Activated effector memory CD4-positive, alpha-beta T cell treated with Interleukin-2 at 50 U/mL for 16 hours (primary cell): Measurements from ENCODE around the gene PROCA1.
"Not testable (repeated sequence)": the region's sequence is repeated elsewhere in the genome, so short reads cannot be mapped to it uniquely, and the experiment has no call there.

Experiments used
- DNase-seq: peaks from one replicate; pipeline ENCODE4 v3.0.0-alpha.2; 2020

Gene PROCA1

DNA sequence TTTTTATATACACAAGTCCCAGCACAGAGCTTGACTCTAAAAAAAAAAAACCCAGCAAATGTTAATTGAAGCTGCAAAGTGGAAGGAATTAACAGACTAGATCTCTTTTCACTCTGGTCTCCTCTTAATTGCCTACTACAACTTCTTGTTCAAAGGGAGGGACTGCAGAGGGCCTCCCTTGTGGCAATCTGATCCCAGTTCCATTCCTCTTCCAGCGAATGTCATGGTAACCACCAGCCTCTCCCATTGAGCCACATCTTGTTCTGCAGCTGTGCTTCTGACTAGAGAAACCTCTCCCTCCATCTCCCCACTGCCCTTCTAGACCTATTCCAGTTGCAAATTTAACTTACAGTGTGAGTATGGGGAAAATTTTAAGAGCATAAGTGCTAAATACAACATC, 43.8 kb downstream of the PROCA1 start:
- no peak for DNase-seq

DNA sequence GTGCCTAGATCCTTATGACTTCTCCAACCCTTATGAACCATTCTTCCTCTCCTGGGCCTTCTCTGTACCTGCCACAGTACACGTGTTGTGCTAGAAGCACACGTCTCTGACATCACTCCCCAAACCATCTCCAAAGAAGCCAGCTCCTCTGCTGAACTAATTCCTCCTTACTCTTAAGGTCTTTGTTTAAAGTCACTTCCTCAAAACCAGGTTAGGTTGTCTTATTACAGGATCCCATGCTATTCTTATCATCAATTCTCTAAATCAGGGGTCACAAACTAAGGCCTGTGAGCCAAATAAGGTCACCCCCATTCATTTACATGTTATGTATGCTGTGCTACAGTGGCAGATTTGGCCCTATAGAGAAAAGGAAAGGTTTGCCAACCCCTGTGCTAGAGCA, 45.7 kb downstream of the PROCA1 start:
- no peak for DNase-seq

DNA sequence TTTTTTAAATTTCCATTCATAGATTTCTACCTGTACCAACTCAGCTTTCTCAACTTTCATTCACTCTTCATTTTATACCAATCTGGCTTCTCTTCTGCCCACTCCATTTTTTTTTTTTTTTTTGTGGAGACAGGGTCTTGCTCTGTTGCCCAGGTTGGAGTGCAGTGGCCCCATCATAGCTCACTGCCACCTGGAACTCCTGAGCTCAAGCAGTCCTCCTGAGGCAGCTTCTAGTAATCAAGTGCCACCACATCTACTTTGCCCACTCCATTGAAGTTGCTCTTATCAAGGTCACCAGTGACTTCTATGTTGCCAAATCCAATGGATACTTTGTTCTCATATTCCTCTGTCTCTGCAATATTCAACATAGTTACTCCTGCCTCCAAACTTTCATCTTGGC, 48.0 kb downstream of the PROCA1 start:
- no peak for DNase-seq

DNA sequence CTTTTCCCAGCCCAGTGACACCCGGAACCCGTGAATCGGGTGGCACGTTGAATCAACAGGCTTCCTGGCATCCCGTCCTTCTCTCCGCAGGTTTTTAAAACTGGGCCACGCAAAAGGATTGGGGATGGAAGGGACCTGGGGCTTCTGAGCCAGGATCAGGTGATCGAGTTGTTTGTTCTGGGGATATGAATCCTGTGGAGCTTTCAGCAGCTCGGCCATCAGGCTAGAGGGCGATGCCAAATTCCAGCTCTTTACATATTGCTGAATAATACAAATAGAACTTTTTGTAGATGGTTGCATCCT, 49.2 kb downstream of the PROCA1 start:
- no peak for DNase-seq

DNA sequence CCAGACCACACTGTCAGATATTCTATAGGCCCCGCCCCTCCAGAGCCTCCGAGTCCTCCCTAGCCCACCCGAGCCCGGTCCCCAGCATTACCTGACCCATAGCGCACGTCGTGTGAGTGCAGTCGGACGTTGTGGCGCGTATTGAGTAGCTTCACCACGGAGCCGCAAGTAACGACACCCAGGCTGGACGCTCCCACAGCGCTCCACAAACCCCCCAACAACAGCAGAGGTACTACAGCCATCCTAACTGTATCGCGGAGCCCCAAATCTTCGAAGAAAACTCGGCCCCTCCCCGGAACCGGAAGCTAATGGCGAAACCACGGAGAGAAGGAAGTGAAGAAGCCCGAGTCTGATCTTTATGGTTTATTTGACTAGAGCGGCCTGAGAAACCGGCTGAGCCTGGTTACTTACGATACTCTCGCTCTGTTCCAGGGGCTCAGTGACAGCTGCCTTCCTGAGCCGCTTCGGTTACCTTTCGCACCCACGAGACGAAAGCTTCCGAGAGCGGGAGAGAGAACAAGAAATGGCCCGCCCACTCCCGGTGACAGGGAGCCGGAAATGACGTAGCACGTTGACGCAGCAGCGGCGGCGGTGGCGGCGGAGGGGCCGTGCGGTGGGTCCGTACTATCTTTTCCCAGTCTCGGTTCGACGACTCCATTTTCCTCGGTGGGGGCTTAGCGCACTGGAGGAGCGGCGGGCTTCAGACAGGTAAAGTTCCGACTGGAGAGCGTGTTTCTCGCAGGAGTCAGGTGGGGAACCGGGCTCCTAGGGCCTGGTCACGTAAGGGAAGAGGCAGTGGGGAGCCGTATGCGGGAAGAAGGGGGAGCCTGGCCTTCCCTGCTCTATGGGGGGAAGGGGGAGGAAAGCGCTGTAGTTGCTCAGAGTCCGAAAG, 49.8 kb downstream of the PROCA1 start, which contains the start of the genes SDF2 and SUPT6H:
Gene SDF2, minus strand, starts transcription at position 272 of the 892 bp plus-strand sequence. Its CDS starts 30 bp downstream, at position 242.
Gene SUPT6H, plus strand, starts transcription at position 571 of the 892 bp plus-strand sequence. CDS start 11,197 bp downstream, outside the sequence.
- DNase-seq: peak; percentile 91

DNA sequence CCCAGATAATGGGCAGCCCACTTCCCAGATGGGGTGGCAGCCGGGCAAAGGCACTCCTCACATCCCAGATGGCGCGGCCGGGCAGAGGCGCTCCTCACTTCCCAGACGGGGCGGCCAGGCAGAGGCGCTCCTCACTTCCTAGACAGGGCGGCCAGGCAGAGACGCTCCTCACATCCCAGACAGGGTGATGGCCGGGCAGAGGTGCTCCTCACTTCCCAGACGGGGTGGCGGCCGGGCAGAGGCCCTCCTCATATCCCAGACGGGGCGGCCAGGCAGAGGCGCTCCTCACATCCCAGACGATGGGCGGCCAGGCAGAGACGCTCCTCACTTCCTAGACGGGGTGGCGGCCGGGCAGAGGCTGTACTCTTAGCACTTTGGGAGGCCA, 52.2 kb downstream of the PROCA1 start:
- DNase-seq: not testable (repeated sequence)

DNA sequence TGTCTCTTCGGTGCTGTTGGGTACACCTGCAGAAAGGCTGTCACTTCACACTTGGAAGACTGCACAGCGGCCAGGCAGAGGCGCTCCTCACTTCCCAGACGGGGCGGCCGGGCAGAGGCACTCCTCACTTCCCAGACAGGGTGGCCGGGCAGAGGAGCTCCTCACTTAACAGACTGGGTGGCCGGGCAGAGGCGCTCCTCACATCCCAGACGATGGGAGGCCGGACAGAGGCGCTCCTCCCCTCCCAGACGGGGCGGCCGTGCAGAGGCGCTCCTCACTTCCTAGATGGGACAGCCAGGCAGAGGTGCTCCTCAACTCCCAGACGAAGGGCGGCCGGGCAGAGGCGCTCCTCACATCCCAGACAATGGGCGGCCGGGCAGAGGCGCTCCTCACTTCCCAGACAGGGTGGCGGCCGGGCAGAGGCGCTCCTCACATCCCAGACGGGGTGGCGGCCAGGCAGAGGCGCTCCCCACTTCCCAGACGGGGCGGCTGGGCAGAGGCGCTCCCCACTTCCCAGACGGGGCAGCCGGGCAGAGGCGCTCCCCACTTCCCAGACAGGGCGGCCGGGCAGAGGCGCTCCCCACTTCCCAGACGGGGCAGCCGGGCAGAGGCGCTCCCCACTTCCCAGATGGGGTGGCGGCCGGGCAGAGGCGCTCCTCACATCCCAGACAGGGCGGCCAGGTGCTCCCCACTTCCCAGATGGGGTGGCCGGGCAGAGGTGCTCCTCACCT, 52.8 kb downstream of the PROCA1 start:
- not testable (repeated sequence) for DNase-seq

DNA sequence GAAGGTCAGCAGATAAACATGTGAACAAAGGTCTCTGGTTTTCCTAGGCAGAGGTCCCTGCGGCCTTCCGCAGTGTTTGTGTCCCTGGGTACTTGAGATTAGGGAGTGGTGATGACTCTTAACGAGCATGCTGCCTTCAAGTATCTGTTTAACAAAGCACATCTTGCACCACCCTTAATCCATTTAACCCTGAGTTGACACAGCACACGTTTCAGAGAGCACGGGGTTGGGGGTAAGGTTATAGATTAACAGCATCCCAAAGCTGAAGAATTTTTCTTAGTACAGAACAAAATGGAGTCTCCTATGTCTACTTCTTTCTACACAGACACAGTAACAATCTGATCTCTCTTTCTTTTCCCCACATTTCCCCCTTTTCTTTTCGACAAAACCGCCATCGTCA, 53.3 kb downstream of the PROCA1 start:
- not testable (repeated sequence) for DNase-seq

DNA sequence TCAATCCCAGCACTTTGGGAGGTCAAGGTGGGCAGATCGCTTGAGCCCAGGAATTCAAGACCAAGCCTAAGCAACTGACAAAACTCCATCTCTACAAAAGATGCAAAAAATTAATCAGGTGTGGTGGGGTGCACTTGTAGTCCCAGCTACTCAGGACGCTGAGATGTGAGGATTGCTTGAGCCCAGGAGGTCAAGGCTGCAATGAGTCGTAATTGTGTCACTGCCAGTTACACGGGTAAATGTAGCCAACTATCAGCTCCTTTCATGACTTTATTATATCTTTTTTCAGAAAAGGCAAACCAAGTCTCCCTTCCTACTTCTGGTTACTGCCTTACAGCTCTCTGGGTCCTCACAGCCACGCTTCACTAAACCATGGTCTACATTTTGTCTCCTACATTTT, 53.9 kb downstream of the PROCA1 start:
- no peak for DNase-seq

DNA sequence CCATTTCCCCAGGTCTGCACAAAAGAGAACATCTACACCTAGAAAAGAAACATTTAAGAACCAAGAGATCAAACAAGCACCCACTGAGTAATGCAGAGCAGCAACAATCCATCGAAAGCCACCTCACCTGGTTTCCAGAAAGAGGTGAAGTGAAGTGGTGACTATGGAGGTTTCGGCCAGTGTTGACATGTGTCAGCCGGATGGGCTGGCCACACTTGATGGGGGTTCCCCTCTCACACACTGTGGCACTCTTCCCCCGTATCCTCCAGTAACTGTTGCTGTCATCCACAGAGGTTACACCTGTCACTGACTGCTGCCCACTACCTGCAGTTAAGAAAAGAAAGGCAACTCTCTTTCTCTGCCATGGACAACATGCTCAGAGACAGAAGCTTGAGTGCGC, 56.5 kb downstream of the PROCA1 start:
- no peak for DNase-seq
